K562 (cell line): ENCODE data around the gene PTTG1IP. TPM values are rescaled to one million over a fixed set of nuclear protein-coding genes. Genes with fewer than 3 reads are reported as not detected.
A peak's percentile ranks its signal among the peaks of the same experiment; 100 is the strongest.

Experiments
- ARNT ChIP-seq, 2 experiments: fragments of 450-650 bp; IDR thresholded peaks; 2 replicates each; pipeline ENCODE4 v1.6.1; 2016; ENCODE audit warnings: mild to moderate bottlenecking in 1 of 2
- CC2D1A ChIP-seq: fragments of 450-650 bp; IDR thresholded peaks from 2 replicates; pipeline ENCODE4 v1.6.1; 2017; ENCODE audit warnings: mild to moderate bottlenecking
- DIDO1 ChIP-seq: fragments of 450-650 bp; IDR thresholded peaks from 2 replicates; pipeline ENCODE4 v1.6.1; 2016; ENCODE audit warnings: low read depth, missing biosample characterization, missing genetic modification characterization
- FOXK2 ChIP-seq, 2 experiments: fragments of 450-650 bp; IDR thresholded peaks in 1 of 2; conservative IDR thresholded peaks in 1 of 2; 2 replicates each; pipeline ENCODE4 v1.6.1; 2016; ENCODE audit warnings: low read depth in 2 of 2, mild to moderate bottlenecking in 1 of 2
- GATA2 ChIP-seq: sonication (generic); formaldehyde crosslinking; IDR thresholded peaks from 2 replicates; pipeline ENCODE4 v1.4.0; 2020; ENCODE audit warnings: mild to moderate bottlenecking, missing genetic modification reagents
- JUND ChIP-seq, 2 experiments: IDR thresholded peaks; 2 replicates in 1 of 2; 3 replicates in 1 of 2; pipeline ENCODE4 v1.6.1; 2011; ENCODE audit warnings: borderline replicate concordance in 2 of 2, low read depth in 2 of 2, low read length in 2 of 2, improper control_type of control experiment in 1 of 2, missing biosample characterization in 1 of 2, missing genetic modification characterization in 1 of 2, missing genetic modification reagents in 1 of 2
- LARP7 ChIP-seq: fragments of 450-650 bp; IDR thresholded peaks from 2 replicates; pipeline ENCODE4 v1.6.1; 2016
- LEF1 ChIP-seq: fragments of 450-650 bp; IDR thresholded peaks from 2 replicates; pipeline ENCODE4 v1.6.1; 2016; ENCODE audit warnings: mild to moderate bottlenecking
- NBN ChIP-seq: fragments of 450-650 bp; IDR thresholded peaks from 2 replicates; pipeline ENCODE4 v1.6.1; 2016; ENCODE audit warnings: low read depth, mild to moderate bottlenecking
- RAD21 ChIP-seq, 2 experiments: fragments of 250-450 bp in 1 of 2; fragments of 450-650 bp in 1 of 2; sonication (Bioruptor Pico) in 1 of 2; formaldehyde crosslinking in 1 of 2; IDR thresholded peaks in 1 of 2; conservative IDR thresholded peaks in 1 of 2; 2 replicates each; pipeline versions ENCODE4 v1.4.0 to v1.8.0; 2020 to 2022; ENCODE audit warnings: mild to moderate bottlenecking in 2 of 2, moderate library complexity in 1 of 2
- SMARCA5 ChIP-seq: fragments of 450-650 bp; IDR thresholded peaks from 2 replicates; pipeline ENCODE4 v1.6.1; 2016
- STAG1 ChIP-seq: sonication (generic); formaldehyde crosslinking; IDR thresholded peaks from 2 replicates; pipeline ENCODE4 v1.5.0; 2020; ENCODE audit warnings: missing genetic modification reagents, borderline replicate concordance
- U2AF1 ChIP-seq: fragments of 200-400 bp; formaldehyde crosslinking; optimal IDR thresholded peaks from 2 replicates; pipeline ENCODE3; 2017; ENCODE audit warnings: mild to moderate bottlenecking, low read depth, low read length, moderate library complexity
- ZNF583 ChIP-seq: fragments of 250-450 bp; sonication (Bioruptor Pico); IDR thresholded peaks from 2 replicates; pipeline ENCODE4 v1.4.0; 2020
- polyA plus RNA-seq, 8 experiments: library from polyadenylated mRNA; depleted of rRNA in 4 of 8; stranded (reverse) in 5 of 8; unstranded in 3 of 8; fragments of >200 nt; fragmentation: Nextera tagmentation in 2 of 8; fragmentation: Illumina TruSeq in 1 of 8; extraction: Ambion mirVana in 2 of 8; extraction: Trizol in 1 of 8; gene quantifications; 2 replicates each; pipeline versions ENCODE4 v1.2.1 to v1.2.3, GENCODE V29; 2011 to 2014; ENCODE audit warnings: inconsistent platforms in 1 of 8, missing spikeins in 1 of 8
- total RNA-seq, 7 experiments: library from RNA; depleted of rRNA in 6 of 7; stranded (reverse); fragments of >200 nt in 6 of 7; fragmentation: Illumina TruSeq in 2 of 7; extraction: Trizol in 2 of 7; gene quantifications; 2 replicates each; pipeline versions ENCODE4 v1.2.1 to v1.2.3, GENCODE V29; 2011 to 2021; ENCODE audit warnings: low replicate concordance in 1 of 7
- TF ChIP-seq, protein P1 (sequence below), 2 experiments: IDR thresholded peaks in 1 of 2; conservative IDR thresholded peaks in 1 of 2; 2 replicates each; pipeline ENCODE4 v1.6.1; 2016; ENCODE audit warnings: low read depth in 2 of 2, mild to moderate bottlenecking in 1 of 2, missing compliant biosample characterization in 1 of 2, missing genetic modification characterization in 1 of 2, moderate library complexity in 1 of 2
- TF ChIP-seq, protein P2 (sequence below): fragments of 450-650 bp; IDR thresholded peaks from 2 replicates; pipeline ENCODE4 v1.7.1; 2018; ENCODE audit warnings: mild to moderate bottlenecking, low read depth; ENCODE audit not compliant: partially characterized antibody
- TF ChIP-seq, protein P3 (sequence below): fragments of 250-450 bp; sonication (Bioruptor Pico); IDR thresholded peaks from 2 replicates; pipeline ENCODE4 v1.5.0; 2021; ENCODE audit warnings: mild to moderate bottlenecking, moderate library complexity
- TF ChIP-seq, protein P4 (sequence below): fragments of 250-450 bp; sonication (Bioruptor Pico); IDR thresholded peaks from 2 replicates; pipeline ENCODE4 v1.9.0; 2021; ENCODE audit warnings: mild to moderate bottlenecking

The PTTG1IP gene
- total and polyA plus RNA-seq, 9 of the 15 experiments (the other 6 are each of a cell fraction or from before 2014, with no cell fraction given) = 5.0 to 99.3 (median 82.4) TPM

DNA sequence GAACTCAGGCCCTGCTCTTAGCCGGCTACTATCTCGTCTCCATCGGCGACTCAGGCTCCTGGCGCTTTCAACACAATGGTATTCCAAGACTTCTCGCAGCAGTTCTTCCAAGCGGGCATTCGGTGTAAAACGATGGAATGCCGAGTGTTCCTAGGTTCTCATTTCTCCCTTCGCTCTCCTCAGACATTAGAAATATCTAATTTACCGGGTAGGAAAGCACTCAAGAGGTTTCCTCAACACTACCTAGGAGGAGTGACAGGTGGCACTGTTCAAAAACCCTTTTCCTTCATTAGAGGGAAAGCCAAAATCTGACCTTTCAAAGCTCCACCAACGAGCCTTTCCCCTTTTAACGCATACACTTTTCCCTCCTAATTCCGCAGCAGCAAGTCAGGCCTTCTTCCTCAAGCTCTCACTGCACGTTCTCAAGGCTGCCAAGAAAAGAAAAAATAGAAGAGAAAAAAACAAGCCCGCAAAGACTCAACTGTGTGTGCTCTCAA is 72.5 kb downstream of the PTTG1IP start (continued):
- TF ChIP-seq, protein P1, sequence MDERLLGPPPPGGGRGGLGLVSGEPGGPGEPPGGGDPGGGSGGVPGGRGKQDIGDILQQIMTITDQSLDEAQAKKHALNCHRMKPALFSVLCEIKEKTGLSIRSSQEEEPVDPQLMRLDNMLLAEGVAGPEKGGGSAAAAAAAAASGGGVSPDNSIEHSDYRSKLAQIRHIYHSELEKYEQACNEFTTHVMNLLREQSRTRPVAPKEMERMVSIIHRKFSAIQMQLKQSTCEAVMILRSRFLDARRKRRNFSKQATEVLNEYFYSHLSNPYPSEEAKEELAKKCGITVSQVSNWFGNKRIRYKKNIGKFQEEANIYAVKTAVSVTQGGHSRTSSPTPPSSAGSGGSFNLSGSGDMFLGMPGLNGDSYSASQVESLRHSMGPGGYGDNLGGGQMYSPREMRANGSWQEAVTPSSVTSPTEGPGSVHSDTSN (CRISPR knock-in tag; IDR thresholded peaks at IDR 0.05; ENCODE audit: low read depth) = no peak
- TF ChIP-seq, protein P1 (tag; conservative IDR thresholded peaks at IDR 0.05; ENCODE audit: low read depth) = 0 out of 2 replicates have a peak, but pooled peaks have one; percentile 18
- TF ChIP-seq, protein P2, sequence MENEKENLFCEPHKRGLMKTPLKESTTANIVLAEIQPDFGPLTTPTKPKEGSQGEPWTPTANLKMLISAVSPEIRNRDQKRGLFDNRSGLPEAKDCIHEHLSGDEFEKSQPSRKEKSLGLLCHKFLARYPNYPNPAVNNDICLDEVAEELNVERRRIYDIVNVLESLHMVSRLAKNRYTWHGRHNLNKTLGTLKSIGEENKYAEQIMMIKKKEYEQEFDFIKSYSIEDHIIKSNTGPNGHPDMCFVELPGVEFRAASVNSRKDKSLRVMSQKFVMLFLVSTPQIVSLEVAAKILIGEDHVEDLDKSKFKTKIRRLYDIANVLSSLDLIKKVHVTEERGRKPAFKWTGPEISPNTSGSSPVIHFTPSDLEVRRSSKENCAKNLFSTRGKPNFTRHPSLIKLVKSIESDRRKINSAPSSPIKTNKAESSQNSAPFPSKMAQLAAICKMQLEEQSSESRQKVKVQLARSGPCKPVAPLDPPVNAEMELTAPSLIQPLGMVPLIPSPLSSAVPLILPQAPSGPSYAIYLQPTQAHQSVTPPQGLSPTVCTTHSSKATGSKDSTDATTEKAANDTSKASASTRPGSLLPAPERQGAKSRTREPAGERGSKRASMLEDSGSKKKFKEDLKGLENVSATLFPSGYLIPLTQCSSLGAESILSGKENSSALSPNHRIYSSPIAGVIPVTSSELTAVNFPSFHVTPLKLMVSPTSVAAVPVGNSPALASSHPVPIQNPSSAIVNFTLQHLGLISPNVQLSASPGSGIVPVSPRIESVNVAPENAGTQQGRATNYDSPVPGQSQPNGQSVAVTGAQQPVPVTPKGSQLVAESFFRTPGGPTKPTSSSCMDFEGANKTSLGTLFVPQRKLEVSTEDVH = no peak
- TF ChIP-seq JUND (IDR thresholded peaks at IDR 0.05; ENCODE audit: borderline replicate concordance, low read depth, low read length) (0 out of 2 replicates have a peak, but pooled peaks have one; percentile 4), JUND (tag; IDR thresholded peaks at IDR 0.05; ENCODE audit: borderline replicate concordance, low read depth, low read length) (no peak), CC2D1A (0 out of 2 replicates have a peak, but pooled peaks have one; percentile 23), FOXK2 (conservative IDR thresholded peaks at IDR 0.05 in 1 of 2, IDR thresholded peaks at IDR 0.05 in 1 of 2; ENCODE audit: low read depth in 2 of 2) (0 out of 4 replicates have a peak, but pooled peaks of 1 of the 2 experiments have one; percentile 2), ZNF583 (CRISPR knock-in tag) (no peak), LARP7 (no peak), GATA2 (CRISPR knock-in tag) (peak; percentile 14; the same call in 1 of the 2 replicates), DIDO1 (tag) (no peak), U2AF1 (no peak), RAD21 (CRISPR knock-in tag; conservative IDR thresholded peaks at IDR 0.05 in 1 of 2, IDR thresholded peaks at IDR 0.05 in 1 of 2) (peak; percentile 47 to 63; a peak in 3 of 4 replicates), STAG1 (CRISPR knock-in tag) (no peak), NBN (peak; percentile 43; the same call in 1 of the 2 replicates), SMARCA5 (no peak), ARNT (IDR thresholded peaks at IDR 0.05) (peak in 1 of 2 experiments; percentile 26; a peak in 1 of 4 replicates), LEF1 (0 out of 2 replicates have a peak, but pooled peaks have one; percentile 23)
- TF ChIP-seq, protein P3, sequence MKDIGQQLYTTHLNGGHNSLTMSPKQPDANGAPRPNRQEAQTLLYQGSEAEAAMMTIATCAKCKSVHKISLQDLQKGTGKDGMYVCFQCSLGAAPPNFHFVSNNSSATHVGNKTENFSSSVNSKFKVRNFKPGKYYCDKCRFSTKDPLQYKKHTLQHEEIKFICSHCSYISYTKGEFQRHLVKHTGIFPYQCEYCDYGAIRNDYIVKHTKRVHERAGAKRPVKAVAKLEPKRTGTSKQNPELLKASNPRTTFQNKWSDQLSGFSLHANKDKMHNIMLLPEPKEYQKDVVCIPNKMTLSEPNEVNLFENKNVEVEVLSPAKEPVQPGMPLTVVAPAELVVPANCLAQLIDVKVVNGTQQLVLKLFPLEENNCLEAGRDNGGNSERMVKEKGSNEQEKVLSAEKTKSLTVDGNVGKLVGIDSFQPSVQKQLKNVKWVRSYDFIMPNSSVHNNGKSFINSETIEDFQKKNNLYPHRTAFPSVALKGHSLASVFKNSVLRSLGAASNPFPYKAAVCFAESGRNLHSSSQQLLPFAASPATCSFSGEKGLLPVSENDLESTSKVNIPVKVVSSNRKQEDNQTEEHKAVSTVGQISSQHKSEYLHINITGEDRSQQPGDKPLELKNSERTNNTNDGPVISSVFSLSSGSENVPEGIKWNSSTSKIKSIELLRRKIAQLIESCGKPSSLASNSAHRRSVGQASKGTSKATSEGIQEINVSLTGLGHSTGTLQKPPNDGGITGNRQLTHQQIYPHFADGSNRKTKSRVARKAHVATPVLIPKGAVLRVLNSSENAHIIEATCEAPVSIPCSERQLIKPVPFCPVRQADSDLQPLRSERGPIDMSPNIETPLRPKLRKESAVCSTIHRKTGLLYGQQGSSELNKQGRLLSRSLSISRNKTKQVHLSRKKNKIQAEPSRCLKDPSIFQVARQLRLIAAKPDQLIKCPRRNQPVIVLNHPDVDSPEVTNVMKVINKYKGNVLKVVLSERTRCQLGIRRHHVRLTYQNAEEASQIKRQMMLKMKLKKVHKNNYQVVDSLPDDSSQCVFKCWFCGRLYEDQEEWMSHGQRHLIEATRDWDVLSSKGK (CRISPR knock-in tag) = no peak
- TF ChIP-seq, protein P4, sequence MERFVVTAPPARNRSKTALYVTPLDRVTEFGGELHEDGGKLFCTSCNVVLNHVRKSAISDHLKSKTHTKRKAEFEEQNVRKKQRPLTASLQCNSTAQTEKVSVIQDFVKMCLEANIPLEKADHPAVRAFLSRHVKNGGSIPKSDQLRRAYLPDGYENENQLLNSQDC (CRISPR knock-in tag) = no peak
